H54 (cell line): Measurements from ENCODE around the gene HELZ2.
"Not testable (repeated sequence)": the region's sequence is repeated elsewhere in the genome, so short reads cannot be mapped to it uniquely, and the experiment has no call there.

Experiments
- DNase-seq: peaks from one replicate; pipeline ENCODE4 v3.0.0; 2011; ENCODE audit warnings: low spot score, mixed read lengths; ENCODE audit not compliant: insufficient read length
- FAIRE-seq: peaks from 3 replicates; lab custom pipeline; 2011; peaks lifted over from hg19 to GRCh38; lab: Jason Lieb, UNC
- POLR2A ChIP-seq: IDR thresholded peaks from 2 replicates; pipeline ENCODE4 v1.6.1; 2011; ENCODE audit warnings: low read depth, mild to moderate bottlenecking, low read length

HELZ2 gene

GRCh38 chr20:63578224-63579016 lies 4.4 kb upstream of the HELZ2 start:
- FAIRE-seq, result no peak
- no peak for DNase-seq
- TF ChIP-seq POLR2A, result no peak

- DNase-seq, result no peak
- no peak for TF ChIP-seq POLR2A
- FAIRE-seq, result no peak
Measured at GRCh38 chr20:63577317-63577894, 3.4 kb upstream of the HELZ2 start.

DNA sequence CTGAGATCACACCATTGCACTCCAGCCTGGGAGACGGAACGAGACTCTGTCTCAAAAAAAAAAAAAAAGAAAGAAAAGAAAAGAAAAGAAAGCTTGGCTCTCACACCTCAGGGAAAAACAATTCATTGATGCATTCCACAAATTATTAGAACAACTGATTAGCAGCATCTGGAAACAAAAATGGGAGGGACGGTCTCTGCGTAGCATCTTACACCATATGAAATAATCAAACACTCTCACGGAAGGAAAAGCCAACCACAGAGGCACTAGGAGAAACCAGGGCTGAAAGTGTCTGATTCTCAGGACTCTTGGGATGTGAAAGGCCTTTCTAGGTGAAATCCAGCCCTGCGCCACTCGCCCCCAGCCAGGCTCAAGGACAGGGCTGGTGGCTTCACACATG lies 2.3 kb upstream of the HELZ2 start:
- TF ChIP-seq POLR2A, result no peak
- FAIRE-seq (no peak), DNase-seq (no peak)

- no peak for TF ChIP-seq POLR2A
- FAIRE-seq (no peak), DNase-seq (peak; percentile 61)
Measured at GRCh38 chr20:63574829-63575743, 1.0 kb upstream of the HELZ2 start.

DNA sequence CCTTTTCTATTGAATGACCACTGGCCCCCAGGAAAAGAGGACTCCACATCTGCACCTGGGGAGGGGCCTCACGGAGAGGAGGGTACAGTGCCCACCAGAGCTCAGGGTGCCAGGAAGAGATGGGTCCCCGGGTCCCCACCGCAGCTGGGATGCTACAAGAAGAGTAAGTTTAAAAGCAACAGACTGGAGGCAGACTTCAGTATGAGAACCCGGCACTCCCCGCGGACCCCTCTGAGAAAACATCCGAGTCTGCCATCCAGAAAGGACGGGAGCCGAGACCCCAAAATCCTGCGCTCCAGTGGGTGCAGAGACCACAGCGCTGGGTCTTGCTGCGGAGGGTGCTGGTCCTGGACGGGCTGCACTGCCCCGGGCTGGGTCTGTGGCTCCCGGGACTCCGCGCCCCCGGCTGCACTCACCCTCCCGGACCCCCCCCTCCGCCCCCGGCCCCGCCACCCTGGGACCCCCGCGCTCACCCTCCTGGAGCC lies 350 bp downstream of the HELZ2 start:
- DNase-seq (no peak), FAIRE-seq (no peak)
- TF ChIP-seq POLR2A, result no peak

DNA sequence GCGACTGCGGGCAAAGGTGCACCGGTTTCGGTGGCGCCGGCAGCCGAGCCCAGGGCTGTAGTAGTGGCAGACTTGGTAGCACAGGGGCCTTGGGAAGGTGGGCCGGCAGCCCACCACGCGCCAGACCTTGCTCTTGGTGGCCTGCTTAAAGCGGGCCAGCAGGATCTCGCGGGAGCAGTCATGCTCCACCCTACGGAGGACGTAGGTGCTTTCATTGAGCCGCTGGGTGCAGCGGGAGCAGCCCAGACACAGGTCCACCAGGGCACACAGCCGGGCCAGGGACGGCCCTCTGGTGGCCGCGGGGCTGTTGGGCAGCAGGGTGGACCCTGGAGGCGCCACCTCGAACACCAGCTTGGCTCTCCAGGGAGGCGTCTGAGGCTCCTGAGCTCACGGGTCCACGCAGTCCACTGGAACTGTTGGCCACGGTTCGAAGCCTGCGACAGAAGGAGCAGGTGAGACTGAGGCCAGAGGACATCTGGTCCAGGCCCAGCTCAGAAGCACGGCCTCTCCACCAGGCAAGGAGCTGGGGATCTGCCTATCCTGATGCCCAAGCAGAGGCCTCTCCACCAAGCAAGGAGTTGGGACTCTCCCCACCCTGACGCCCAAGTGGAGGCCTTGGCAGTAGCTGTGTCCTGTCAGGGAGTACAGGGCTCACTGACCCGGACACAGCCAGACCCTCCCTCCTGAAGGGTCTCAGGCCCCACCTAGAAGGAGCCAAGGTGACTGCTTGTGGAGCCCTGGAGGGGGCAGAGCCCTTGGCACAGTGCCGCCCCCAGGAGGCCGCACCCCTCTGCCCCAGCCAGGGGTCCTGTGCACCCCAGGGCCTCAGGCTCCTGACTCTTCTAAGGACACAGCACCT lies 1.0 kb downstream of the HELZ2 start:
- FAIRE-seq (no peak), DNase-seq (no peak)
- no peak for TF ChIP-seq POLR2A

DNA sequence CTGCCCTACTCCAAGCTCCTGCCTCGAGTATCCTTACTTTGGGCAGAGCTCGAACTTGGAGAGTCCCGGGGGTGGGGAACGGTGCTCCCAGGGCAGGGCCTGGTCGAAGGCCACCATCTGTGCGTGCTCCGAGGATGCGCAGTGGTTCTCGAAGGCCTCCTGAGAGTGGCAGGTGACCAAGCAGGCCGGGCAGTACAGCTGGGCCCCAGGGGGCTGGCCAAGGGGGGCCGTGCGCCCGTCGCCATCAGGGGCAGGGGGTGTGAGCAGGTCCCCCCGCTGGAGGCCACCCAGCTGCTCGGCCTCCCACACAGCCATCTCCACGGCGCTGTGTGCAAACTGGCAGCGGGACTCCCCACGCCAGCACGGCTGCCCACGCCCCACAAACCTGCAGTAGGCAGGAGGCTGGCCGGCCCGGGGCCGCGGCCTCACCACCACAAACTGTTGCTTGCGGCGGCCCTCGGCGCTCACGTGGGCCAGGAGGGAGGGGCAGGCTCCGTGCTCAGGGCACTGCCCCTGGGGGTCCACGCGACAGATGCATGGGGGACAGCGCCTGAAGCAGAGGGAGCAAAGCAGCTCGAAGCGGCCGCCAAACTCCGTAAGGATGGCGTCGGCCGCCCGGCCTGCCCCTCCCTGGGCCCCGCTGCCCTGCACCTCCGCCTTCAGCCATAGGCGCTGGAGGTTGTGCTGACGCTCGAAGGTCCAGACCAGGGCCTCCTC lies 1.8 kb downstream of the HELZ2 start:
- no peak for FAIRE-seq
- TF ChIP-seq POLR2A, result no peak
- no peak for DNase-seq

GRCh38 chr20:63571087-63571478 lies 3.0 kb downstream of the HELZ2 start:
- not testable (repeated sequence) for FAIRE-seq, DNase-seq

- TF ChIP-seq POLR2A, result no peak
- no peak for FAIRE-seq
- no peak for DNase-seq
Measured at GRCh38 chr20:63570281-63571086, 3.6 kb downstream of the HELZ2 start.

DNA sequence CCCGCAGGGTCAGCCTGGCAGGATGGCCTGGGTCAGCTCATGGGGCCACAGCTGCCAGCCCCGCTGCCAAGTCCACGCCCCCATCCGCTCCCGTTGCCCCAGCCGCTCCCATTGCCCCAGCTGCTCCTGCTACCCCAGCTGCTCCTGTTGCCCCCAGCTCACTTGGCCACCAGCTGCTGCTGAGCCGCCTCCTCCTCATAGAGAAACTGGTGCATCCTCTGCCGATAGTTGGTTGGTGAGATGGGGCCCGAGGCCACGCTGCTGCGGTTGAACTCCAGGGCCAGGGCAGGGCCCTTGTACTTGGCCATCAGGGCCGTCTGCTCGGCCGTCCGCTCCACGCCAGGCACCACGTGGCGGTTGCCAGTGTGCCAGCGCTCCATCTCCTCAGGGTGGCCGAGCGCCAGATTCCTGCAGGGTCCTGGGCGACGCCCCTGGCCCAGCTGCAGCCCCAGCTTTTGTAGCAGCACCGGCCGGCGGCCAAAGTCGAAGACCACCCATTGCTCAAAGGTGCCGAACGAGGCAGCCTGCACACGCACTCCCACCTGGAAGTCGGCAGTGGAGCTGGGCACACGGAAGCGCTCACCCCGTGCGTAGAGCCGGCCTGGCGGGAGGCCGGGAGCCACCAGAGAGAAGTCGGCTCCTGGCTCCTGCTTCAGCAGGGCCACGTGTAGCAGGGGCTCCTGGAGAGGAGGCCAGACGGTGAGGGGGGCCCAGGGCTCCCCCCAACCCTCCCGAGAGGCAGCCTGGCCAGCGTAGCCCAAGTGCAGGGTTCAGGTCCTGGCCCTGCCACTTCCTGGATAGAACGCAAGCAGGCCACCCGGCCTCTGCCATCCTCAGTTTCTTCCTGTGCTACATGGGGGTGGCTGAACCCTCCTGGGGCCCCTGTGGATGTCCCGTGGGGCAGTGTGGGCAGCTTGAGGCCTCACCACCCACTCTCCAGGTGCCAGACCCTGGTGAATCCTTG lies 4.8 kb downstream of the HELZ2 start:
- DNase-seq, result no peak
- no peak for FAIRE-seq
- no peak for TF ChIP-seq POLR2A
